Neural crest cell (in vitro differentiated cells): Measurements from ENCODE around the gene ATRN. TPM values are rescaled to one million over a fixed set of nuclear protein-coding genes. Genes with fewer than 3 reads are reported as not detected.
A peak's percentile ranks its signal among the peaks of the same experiment; 100 is the strongest.

ENCODE experiments used
- DNase-seq: peaks from one replicate; pipeline ENCODE4 v3.0.0; 2021; ENCODE audit warnings: low read depth, mixed read lengths, low spot score
- H3K27ac Mint-ChIP-seq: one replicate; pipeline ENCODE4 v1.8.0; 2021; ENCODE audit warnings: mild to moderate bottlenecking, mixed read lengths; ENCODE audit not compliant: unreplicated experiment
- H3K27me3 Mint-ChIP-seq: 2 replicates; pipeline ENCODE4 v1.8.0; 2021; ENCODE audit warnings: low read depth, mild to moderate bottlenecking, mixed read lengths
- H3K36me3 Mint-ChIP-seq: 2 replicates; pipeline ENCODE4 v1.8.0; 2021; ENCODE audit warnings: low read depth, mild to moderate bottlenecking, mixed read lengths
- H3K4me1 Mint-ChIP-seq: 2 replicates; pipeline ENCODE4 v1.8.0; 2021; ENCODE audit warnings: mixed read lengths
- H3K4me3 Mint-ChIP-seq: one replicate; pipeline ENCODE4 v1.8.0; 2021; ENCODE audit warnings: mild to moderate bottlenecking, mixed read lengths
- H3K9me3 Mint-ChIP-seq: 2 replicates; pipeline ENCODE4 v1.8.0; 2021; ENCODE audit warnings: mixed read lengths
- total RNA-seq: library from RNA; stranded (reverse); gene quantifications from 2 replicates; pipeline ENCODE4 v1.2.1, GENCODE V29; 2021
- TF ChIP-seq, protein P1 (sequence below): fragments of 200-600 bp; sonication (generic); conservative IDR thresholded peaks from 2 replicates; pipeline ENCODE4 v1.5.0; 2021; ENCODE audit warnings: antibody characterized with exemption, mild to moderate bottlenecking

The ATRN gene
- total RNA-seq, 1 donor from 2014 or later = 28.6 TPM

DNA sequence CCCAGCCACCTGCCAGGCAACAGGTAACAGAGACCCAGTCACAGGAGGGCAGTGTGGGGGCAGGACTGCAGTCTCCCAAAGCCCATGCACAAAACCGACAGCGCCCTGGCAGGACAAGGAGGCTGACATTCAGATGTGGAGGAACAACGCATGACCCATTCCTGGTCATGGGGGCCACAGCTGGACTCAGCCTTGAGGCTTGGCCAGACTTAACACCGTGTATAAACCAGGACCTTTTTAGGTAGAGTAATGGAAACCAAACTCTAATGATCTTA, 184.2 kb downstream of the ATRN start:
- TF ChIP-seq, protein P1, sequence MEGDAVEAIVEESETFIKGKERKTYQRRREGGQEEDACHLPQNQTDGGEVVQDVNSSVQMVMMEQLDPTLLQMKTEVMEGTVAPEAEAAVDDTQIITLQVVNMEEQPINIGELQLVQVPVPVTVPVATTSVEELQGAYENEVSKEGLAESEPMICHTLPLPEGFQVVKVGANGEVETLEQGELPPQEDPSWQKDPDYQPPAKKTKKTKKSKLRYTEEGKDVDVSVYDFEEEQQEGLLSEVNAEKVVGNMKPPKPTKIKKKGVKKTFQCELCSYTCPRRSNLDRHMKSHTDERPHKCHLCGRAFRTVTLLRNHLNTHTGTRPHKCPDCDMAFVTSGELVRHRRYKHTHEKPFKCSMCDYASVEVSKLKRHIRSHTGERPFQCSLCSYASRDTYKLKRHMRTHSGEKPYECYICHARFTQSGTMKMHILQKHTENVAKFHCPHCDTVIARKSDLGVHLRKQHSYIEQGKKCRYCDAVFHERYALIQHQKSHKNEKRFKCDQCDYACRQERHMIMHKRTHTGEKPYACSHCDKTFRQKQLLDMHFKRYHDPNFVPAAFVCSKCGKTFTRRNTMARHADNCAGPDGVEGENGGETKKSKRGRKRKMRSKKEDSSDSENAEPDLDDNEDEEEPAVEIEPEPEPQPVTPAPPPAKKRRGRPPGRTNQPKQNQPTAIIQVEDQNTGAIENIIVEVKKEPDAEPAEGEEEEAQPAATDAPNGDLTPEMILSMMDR = no peak
- no peak overlapping the region for H3K27ac Mint-ChIP-seq
- H3K36me3 Mint-ChIP-seq = no peaks in the 10 kb centered on the region
- H3K9me3 Mint-ChIP-seq = no peaks in the 10 kb centered on the region
- H3K4me3 Mint-ChIP-seq = no peak overlapping the region
- DNase-seq = no peak
- H3K27me3 Mint-ChIP-seq = peaks cover 13% of the 10 kb centered on the region
- H3K4me1 Mint-ChIP-seq = peaks cover 6% of the 10 kb centered on the region

DNA sequence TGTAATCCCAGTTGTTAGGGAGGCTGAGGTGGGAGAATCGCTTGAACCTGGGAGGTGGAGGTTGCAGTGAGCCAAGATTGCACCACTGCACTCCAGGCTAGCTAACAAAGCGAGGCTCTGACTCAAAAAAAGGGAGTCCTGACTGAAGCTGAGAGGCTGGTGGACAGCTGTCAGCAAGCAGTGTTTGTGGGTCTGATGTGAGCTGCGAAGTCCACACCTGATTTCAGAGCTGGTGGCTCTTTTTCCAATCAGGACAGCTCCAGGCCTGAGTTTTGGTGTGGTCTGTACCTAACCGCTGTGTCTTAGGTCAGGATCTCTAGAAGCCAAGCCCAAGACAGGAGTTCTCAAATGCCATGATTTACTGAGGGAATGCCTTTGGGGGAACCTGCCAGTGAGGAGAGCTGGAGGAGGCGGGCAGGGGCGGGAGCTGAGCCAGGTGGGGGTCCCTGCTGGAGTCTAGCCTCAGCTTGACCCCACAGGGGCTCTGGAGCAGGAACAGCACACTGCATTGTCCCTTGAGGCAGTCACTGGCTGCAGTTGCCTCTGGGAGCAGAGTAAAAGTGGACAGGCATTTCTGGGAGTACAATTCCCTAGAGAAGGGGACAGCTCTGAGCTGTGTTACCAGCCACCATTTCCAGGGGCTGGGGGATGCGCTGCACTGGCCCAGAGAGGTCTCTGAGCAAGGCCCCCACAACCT, 187.3 kb downstream of the ATRN start:
- H3K9me3 Mint-ChIP-seq = no peaks in the 10 kb centered on the region
- H3K4me3 Mint-ChIP-seq = no peak overlapping the region
- H3K27ac Mint-ChIP-seq = no peak overlapping the region
- H3K27me3 Mint-ChIP-seq = peaks cover 38% of the 10 kb centered on the region
- DNase-seq = no peak
- TF ChIP-seq, protein P1 = no peak
- H3K4me1 Mint-ChIP-seq = peaks cover 6% of the 10 kb centered on the region
- no peaks in the 10 kb centered on the region for H3K36me3 Mint-ChIP-seq

DNA sequence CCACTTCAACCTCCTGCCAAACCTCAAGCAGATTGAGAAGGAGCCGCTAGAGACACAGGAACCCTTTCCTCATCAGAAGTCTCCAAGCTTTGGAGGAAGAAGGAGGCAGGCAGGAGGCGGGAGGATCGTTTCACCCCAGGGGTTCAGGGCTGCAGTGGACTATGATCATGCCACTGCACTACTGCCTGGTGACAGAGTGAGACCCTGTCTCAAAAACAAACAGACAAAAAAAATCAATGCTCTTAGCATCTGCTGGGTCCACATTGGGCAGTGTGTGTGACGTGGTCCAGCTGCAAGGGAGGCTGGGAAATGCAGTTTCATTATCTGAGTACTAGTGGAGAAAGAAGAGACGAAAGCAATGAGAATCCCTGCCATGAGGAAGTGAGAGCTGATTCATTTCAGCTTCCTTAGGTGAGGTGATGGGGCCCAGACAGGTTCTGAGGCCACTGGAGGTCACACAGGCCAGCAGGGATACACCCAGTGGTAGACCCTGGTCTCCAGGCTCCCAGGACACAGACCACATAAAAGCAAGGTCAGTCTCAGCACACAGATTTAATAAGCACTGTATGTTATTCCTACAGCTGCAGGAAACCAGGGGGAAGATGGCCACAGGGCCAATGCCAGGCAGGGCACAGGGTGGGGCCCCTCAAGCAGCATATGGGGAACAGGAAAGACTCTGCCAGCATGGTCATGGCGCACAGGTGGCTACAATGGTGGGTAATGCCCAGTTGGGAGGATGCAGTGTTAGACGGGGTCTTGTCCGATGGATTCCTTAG, 188.1 kb downstream of the ATRN start:
- TF ChIP-seq, protein P1 = no peak
- Mint-ChIP-seq H3K4me1 (peaks cover 6% of the 10 kb centered on the region), H3K36me3 (no peaks in the 10 kb centered on the region), H3K27me3 (peaks cover 44% of the 10 kb centered on the region), H3K27ac (peak overlapping the region; percentile 10), H3K9me3 (no peaks in the 10 kb centered on the region), H3K4me3 (no peak overlapping the region)
- no peak for DNase-seq

DNA sequence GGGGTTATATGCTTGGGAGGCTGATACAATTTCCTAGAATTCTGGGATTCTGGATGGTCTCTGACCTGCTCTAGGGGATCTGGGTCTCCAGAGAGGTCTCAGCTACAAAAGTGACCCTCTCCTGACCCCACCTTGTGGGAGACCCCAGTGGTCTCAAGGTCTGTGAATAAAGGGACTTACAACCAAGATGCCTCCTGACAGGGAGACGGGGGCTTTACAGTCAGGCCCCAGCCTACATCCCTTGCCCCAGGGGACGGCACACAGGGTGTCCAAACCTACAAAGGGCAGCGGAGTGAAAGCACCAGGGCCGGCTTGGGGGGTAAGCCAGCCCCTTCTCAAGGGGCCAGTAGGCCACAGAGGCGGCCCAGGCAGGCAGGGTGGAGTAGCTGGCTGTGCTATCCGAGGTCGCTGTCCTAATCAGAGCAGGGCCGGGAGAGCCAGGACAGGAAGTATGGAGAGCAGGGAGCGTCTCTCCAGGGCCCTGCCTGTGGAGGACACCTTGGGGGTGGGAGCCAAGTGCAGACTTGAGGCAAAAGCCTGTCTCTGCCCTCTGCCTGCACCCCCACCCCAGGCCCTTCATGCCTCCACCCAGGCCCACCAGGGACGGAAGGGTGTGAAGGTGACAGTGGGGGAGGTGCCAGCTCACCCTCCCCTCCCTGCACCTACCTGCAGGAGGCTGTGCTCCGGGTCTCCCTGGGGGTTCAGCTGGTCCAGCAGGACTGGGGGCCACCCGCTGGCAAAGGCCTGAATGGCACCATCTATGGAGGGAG, 188.9 kb downstream of the ATRN start:
- no peak for DNase-seq
- peak overlapping the region; percentile 10 for H3K27ac Mint-ChIP-seq
- H3K4me3 Mint-ChIP-seq = no peak overlapping the region
- H3K36me3 Mint-ChIP-seq = no peaks in the 10 kb centered on the region
- TF ChIP-seq, protein P1 = peak; percentile 21
- H3K4me1 Mint-ChIP-seq = peaks cover 6% of the 10 kb centered on the region
- H3K9me3 Mint-ChIP-seq = no peaks in the 10 kb centered on the region
- peaks cover 45% of the 10 kb centered on the region for H3K27me3 Mint-ChIP-seq

- Mint-ChIP-seq H3K36me3 (no peaks in the 10 kb centered on the region), H3K9me3 (no peaks in the 10 kb centered on the region), H3K4me3 (no peak overlapping the region), H3K27me3 (peaks cover 48% of the 10 kb centered on the region), H3K4me1 (peaks cover 6% of the 10 kb centered on the region), H3K27ac (no peak overlapping the region)
- DNase-seq = no peak
- TF ChIP-seq, protein P1 = peak; percentile 10
Measured at GRCh38 chr20:3660262-3661059, 189.6 kb downstream of the ATRN start.
